B cell (primary cell): Measurements from ENCODE around the gene MEIS2.

Source experiments
- EZH2 ChIP-seq: IDR thresholded peaks from 2 replicates; pipeline ENCODE4 v1.6.1; 2012; ENCODE audit warnings: borderline replicate concordance, low read depth, mild to moderate bottlenecking, moderate library complexity, low read length; ENCODE audit not compliant: insufficient read depth, poor library complexity, severe bottlenecking
- TF ChIP-seq, protein P1 (sequence below): fragments of 200-600 bp; IDR thresholded peaks from one replicate; pipeline ENCODE4 v1.8.0; 2022; ENCODE audit warnings: antibody characterized with exemption, mild to moderate bottlenecking

DNA sequence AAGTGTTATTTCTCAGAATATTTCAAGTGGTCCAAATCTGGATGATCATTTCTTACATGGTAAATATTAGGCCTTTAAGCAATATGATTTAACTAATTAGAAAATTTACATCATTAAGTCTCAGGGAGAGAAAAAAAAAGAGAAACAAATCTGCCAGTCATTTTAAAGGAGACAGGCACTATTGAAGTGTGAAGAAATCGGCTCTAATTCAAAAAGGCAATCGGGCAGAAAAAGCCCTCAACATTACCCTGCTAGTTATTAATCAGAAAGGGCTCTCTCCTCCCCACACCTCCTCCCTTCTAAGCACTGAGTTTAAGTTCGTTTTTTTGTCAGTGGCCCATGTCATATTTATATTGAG is 215.9 kb downstream of the MEIS2 start:
- TF ChIP-seq, protein P1, sequence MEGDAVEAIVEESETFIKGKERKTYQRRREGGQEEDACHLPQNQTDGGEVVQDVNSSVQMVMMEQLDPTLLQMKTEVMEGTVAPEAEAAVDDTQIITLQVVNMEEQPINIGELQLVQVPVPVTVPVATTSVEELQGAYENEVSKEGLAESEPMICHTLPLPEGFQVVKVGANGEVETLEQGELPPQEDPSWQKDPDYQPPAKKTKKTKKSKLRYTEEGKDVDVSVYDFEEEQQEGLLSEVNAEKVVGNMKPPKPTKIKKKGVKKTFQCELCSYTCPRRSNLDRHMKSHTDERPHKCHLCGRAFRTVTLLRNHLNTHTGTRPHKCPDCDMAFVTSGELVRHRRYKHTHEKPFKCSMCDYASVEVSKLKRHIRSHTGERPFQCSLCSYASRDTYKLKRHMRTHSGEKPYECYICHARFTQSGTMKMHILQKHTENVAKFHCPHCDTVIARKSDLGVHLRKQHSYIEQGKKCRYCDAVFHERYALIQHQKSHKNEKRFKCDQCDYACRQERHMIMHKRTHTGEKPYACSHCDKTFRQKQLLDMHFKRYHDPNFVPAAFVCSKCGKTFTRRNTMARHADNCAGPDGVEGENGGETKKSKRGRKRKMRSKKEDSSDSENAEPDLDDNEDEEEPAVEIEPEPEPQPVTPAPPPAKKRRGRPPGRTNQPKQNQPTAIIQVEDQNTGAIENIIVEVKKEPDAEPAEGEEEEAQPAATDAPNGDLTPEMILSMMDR, result no peak
- no peak for TF ChIP-seq EZH2
